Endothelial cell of umbilical vein (primary cell): ENCODE results near the gene ITPR2. TPM values are rescaled to one million over a fixed set of nuclear protein-coding genes. Genes with fewer than 3 reads are reported as not detected.

Experiments
- BruUV-seq: library from RNA; stranded (reverse); fragments of 400-500 nt; replicated peaks from 2 replicates; lab custom pipeline; 2021; lab: Mats Ljungman, UMichigan
- CTCF ChIA-PET: fragments of 300-600, 350-600 bp; sonication (Branson Sonifier 250); formaldehyde crosslinking; loops from one replicate; lab custom pipeline; 2021; ENCODE audit warnings: antibody characterized with exemption, inconsistent platforms; lab: Charles Lee
- POLR2A ChIA-PET: fragments of 300-600, 350-600 bp; sonication (Branson Sonifier 250); formaldehyde crosslinking; loops from one replicate; lab custom pipeline; 2021; ENCODE audit warnings: antibody characterized with exemption, inconsistent platforms; lab: Charles Lee
- DNase-seq: peaks from one replicate; pipeline ENCODE4 v3.0.0-alpha.2; 2011; ENCODE audit warnings: low read depth, low spot score
- FAIRE-seq: peaks from 2 replicates; lab custom pipeline; 2011; peaks lifted over from hg19 to GRCh38; lab: Jason Lieb, UNC
- H2AFZ ChIP-seq: 2 replicates; pipeline ENCODE4 v1.6.0; 2012; ENCODE audit warnings: low read depth, low read length, control low read depth, inconsistent platforms
- H3K27ac ChIP-seq: 2 replicates; pipeline ENCODE4 v1.5.1; 2011; ENCODE audit warnings: low read depth, mild to moderate bottlenecking, control low read depth, low read length, moderate library complexity; ENCODE audit not compliant: insufficient read depth
- H3K27me3 ChIP-seq, 2 experiments: 2 replicates each; pipeline versions ENCODE4 v1.6.0 to v1.6.1; 2011; ENCODE audit warnings: low read length in 2 of 2, mixed read lengths in 1 of 2; ENCODE audit not compliant: control insufficient read depth in 2 of 2, insufficient read depth in 2 of 2
- H3K36me3 ChIP-seq, 2 experiments: 2 replicates in 1 of 2; 3 replicates in 1 of 2; pipeline ENCODE4 v1.5.1; 2011; ENCODE audit warnings: low read length in 2 of 2, mild to moderate bottlenecking in 1 of 2, moderate library complexity in 1 of 2; ENCODE audit not compliant: control insufficient read depth in 2 of 2, insufficient read depth in 2 of 2; ENCODE audit errors: extremely low read depth in 1 of 2
- H3K4me1 ChIP-seq: 3 replicates; pipeline ENCODE4 v1.5.1; 2011; ENCODE audit warnings: mild to moderate bottlenecking, low read length; ENCODE audit not compliant: control insufficient read depth, insufficient read depth; ENCODE audit errors: extremely low read depth
- H3K4me2 ChIP-seq: 2 replicates; pipeline ENCODE4 v1.6.1; 2011; ENCODE audit warnings: low read length, control low read depth, mixed read lengths; ENCODE audit not compliant: insufficient read depth
- H3K4me3 ChIP-seq, 3 experiments: fragments of 200-600 bp in 1 of 3; sonication (generic), shearing (Covaris generic) in 1 of 3; replicated peaks in 1 of 3; 2 replicates each; pipeline ENCODE4 v1.5.1; 2011 to 2016; ENCODE audit warnings: control low read depth in 3 of 3, low read length in 3 of 3, mild to moderate bottlenecking in 2 of 3, inconsistent platforms in 1 of 3, low read depth in 1 of 3, moderate library complexity in 1 of 3; ENCODE audit not compliant: insufficient read depth in 1 of 3
- H3K79me2 ChIP-seq: 2 replicates; pipeline ENCODE4 v1.6.0; 2012; ENCODE audit warnings: low read length, inconsistent platforms; ENCODE audit not compliant: control insufficient read depth, insufficient read depth
- H3K9ac ChIP-seq: replicated peaks from 2 replicates; pipeline ENCODE3; 2011; ENCODE audit warnings: low read length, control low read depth; ENCODE audit not compliant: insufficient read depth; ENCODE audit errors: extremely low read depth
- H3K9me1 ChIP-seq: replicated peaks from 3 replicates; pipeline ENCODE4 v1.6.0; 2011; ENCODE audit warnings: mild to moderate bottlenecking, low read length; ENCODE audit not compliant: control insufficient read depth, insufficient read depth; ENCODE audit errors: extremely low read depth
- H3K9me3 ChIP-seq: replicated peaks from 2 replicates; pipeline ENCODE4 v1.5.1; 2012; ENCODE audit warnings: low read length, inconsistent platforms; ENCODE audit not compliant: control insufficient read depth, insufficient read depth
- H4K20me1 ChIP-seq: replicated peaks from 2 replicates; pipeline ENCODE3; 2011; ENCODE audit warnings: mild to moderate bottlenecking, low read length; ENCODE audit not compliant: control insufficient read depth, insufficient read depth; ENCODE audit errors: extremely low read depth
- CTCF ChIP-seq, 2 donors: IDR thresholded peaks; 1 replicate in 1 of 2; 2 replicates in 1 of 2; pipeline ENCODE4 v1.5.1; 2011; ENCODE audit warnings: low read length in 2 of 2, mild to moderate bottlenecking in 2 of 2, moderate library complexity in 2 of 2, control low read depth in 1 of 2, inconsistent platforms in 1 of 2, low read depth in 1 of 2; ENCODE audit not compliant: insufficient read depth in 1 of 2; ENCODE audit errors: extremely low read depth in 1 of 2
- EZH2 ChIP-seq: IDR thresholded peaks from 2 replicates; pipeline ENCODE4 v1.6.1; 2012; ENCODE audit warnings: borderline replicate concordance, low read depth, mild to moderate bottlenecking, moderate library complexity, low read length, inconsistent platforms; ENCODE audit not compliant: severe bottlenecking
- FOS ChIP-seq: IDR thresholded peaks from 2 replicates; pipeline ENCODE4 v1.6.1; 2011; ENCODE audit warnings: mild to moderate bottlenecking, low read length, moderate library complexity, borderline replicate concordance; ENCODE audit not compliant: insufficient read depth
- GATA2 ChIP-seq: IDR thresholded peaks from 2 replicates; pipeline ENCODE4 v1.7.0; 2011; ENCODE audit warnings: low read depth, mild to moderate bottlenecking, moderate library complexity, mixed read lengths, low read length; ENCODE audit not compliant: insufficient read length, insufficient read depth
- JUN ChIP-seq: IDR thresholded peaks from 2 replicates; pipeline ENCODE4 v1.6.1; 2011; ENCODE audit warnings: borderline replicate concordance, low read depth; ENCODE audit not compliant: insufficient read length, insufficient read depth
- MAX ChIP-seq: IDR thresholded peaks from 2 replicates; pipeline ENCODE4 v1.6.1; 2011; ENCODE audit not compliant: insufficient read depth, insufficient read length
- MYC ChIP-seq: IDR thresholded peaks from one replicate; pipeline ENCODE4 v1.6.1; 2011; ENCODE audit warnings: mild to moderate bottlenecking, low read depth, low read length
- POLR2A ChIP-seq: IDR thresholded peaks from 2 replicates; pipeline ENCODE4 v1.6.1; 2012; ENCODE audit warnings: low read depth, mild to moderate bottlenecking, control low read depth, low read length
- POLR2AphosphoS5 ChIP-seq: IDR thresholded peaks from 2 replicates; pipeline ENCODE4 v1.6.1; 2012; ENCODE audit warnings: low read depth, mild to moderate bottlenecking, control low read depth, low read length, moderate library complexity; ENCODE audit not compliant: insufficient read depth
- dilution Hi-C: fragments of 300-500 bp; cut with MboI; formaldehyde crosslinking; loops from one replicate; pipeline ENCODE4 v1.15.0; 2019; ENCODE audit warnings: low sequenced_read_pairs; ENCODE audit not compliant: extremely low pct_ligation_motif_present
- intact Hi-C: fragments of 100-400 bp; cut with micrococcal nuclease; formaldehyde crosslinking; loops from one replicate; pipeline ENCODE4 v1.10.0; 2022
- polyA plus RNA-seq, 4 experiments: library from polyadenylated mRNA; depleted of rRNA in 3 of 4; stranded (reverse) in 3 of 4; unstranded in 1 of 4; fragments of >200 nt; gene quantifications; 2 replicates each; pipeline versions ENCODE4 v1.2.1 to v1.2.3, GENCODE V29; 2011 to 2012; ENCODE audit warnings: missing spikeins in 1 of 4
- total RNA-seq: library from RNA; stranded (reverse); gene quantifications from 2 replicates; pipeline ENCODE4 v1.2.3, GENCODE V29; 2021

ITPR2 gene
- total and polyA plus RNA-seq, 2 donors (not counting 3 experiments of a cell fraction or from before 2014, with no cell fraction given), result 16.2 to 86.8 TPM

- ChIA-PET CTCF (interaction anchor here (0.6 to 3.1 kb wide), 14 partner anchors 10 to 554 kb away, joined by 3 to 90 read pairs (median 14); no protein-coding TSS in a partner anchor), POLR2A (no interaction called here)
- DNase-seq, result no peak
- BruUV-seq, result no TSS peak
- no peaks in the 10 kb centered on the region for H3K9me3 ChIP-seq
- H3K36me3 ChIP-seq, result peaks cover 9 to 14% of the 10 kb centered on the region in 2 experiments
- FAIRE-seq, result no peak
- H3K4me1 ChIP-seq, result peaks cover 23% of the 10 kb centered on the region
- TF ChIP-seq POLR2A (no peak), EZH2 (no peak), GATA2 (no peak), POLR2AphosphoS5 (no peak), CTCF (IDR thresholded peaks at IDR 0.05; ENCODE audit: extremely low read depth in 1 of 2, insufficient read depth in 1 of 2, low read depth in 1 of 2, low read length in 2 of 2) (no peak), MYC (no peak), JUN (no peak), FOS (no peak), MAX (no peak)
- dilution Hi-C loops, result no loop called here
- no peak overlapping the region for H3K4me2 ChIP-seq
- no peaks in the 10 kb centered on the region for H4K20me1 ChIP-seq
- no peak overlapping the region for H3K4me3 ChIP-seq
- no peaks in the 10 kb centered on the region for H3K9me1 ChIP-seq
- H2AFZ ChIP-seq, result no peak overlapping the region
- no peaks in the 10 kb centered on the region for H3K79me2 ChIP-seq
- H3K9ac ChIP-seq, result no peak overlapping the region
- H3K27ac ChIP-seq, result no peak overlapping the region
- no peaks in the 10 kb centered on the region for H3K27me3 ChIP-seq
- intact Hi-C loops, result loop anchor here (1.0 kb wide), 3 partner anchors 21 to 554 kb away; no protein-coding TSS in a partner anchor
These were observed 182.0 kb downstream of the ITPR2 start for GRCh38 chr12:26651036-26651435.
